Thyroid gland (tissue), 4 donors: ENCODE data around the gene CLIC1. TPM values are rescaled to one million over a fixed set of nuclear protein-coding genes. Genes with fewer than 3 reads are reported as not detected.

ENCODE experiments used
- DNase-seq, 2 donors: peaks; one replicate each; pipeline ENCODE4 v3.0.0-alpha.2; 2019
- H3K27ac ChIP-seq, 3 donors: fragments of 200-600 bp; sonication (generic); 1 replicate in 2 of 3; 2 replicates in 1 of 3; pipeline ENCODE4 v1.5.1; 2016 to 2019; ENCODE audit warnings: mild to moderate bottlenecking in 1 of 3, moderate library complexity in 1 of 3
- H3K27me3 ChIP-seq: fragments of 200-600 bp; sonication (generic); one replicate; pipeline ENCODE4 v1.5.1; 2019
- H3K36me3 ChIP-seq, 2 donors: fragments of 200-600 bp; sonication (generic); one replicate each; pipeline ENCODE4 v1.5.1; 2016 to 2019
- H3K4me1 ChIP-seq, 2 donors: fragments of 200-600 bp; sonication (generic); one replicate each; pipeline ENCODE4 v1.5.1; 2017 to 2019
- H3K4me3 ChIP-seq, 3 donors: fragments of 200-600 bp; sonication (generic); replicated peaks in 1 of 3; 1 replicate in 2 of 3; 2 replicates in 1 of 3; pipeline ENCODE4 v1.5.1; 2016; ENCODE audit warnings: mild to moderate bottlenecking in 1 of 3
- H3K9me3 ChIP-seq: fragments of 200-600 bp; sonication (generic); one replicate; pipeline ENCODE4 v1.5.1; 2017
- POLR2A ChIP-seq, 2 donors: fragments of 450-650 bp; IDR thresholded peaks; one replicate each; pipeline ENCODE4 v1.6.1; 2017; ENCODE audit warnings: antibody characterized with exemption in 2 of 2, mild to moderate bottlenecking in 2 of 2, moderate library complexity in 1 of 2
- WGBS, 2 donors: methylation state at CpG; one replicate each; pipeline ENCODE4 v1.1.5; 2017; 5-methylcytosine and 5-hydroxymethylcytosine counted together
- intact Hi-C: fragments of 100-400 bp; cut with DNase I; formaldehyde crosslinking; loops from one replicate; pipeline ENCODE4 v1.15.1; 2023
- total RNA-seq, 4 donors: library from RNA; depleted of rRNA; stranded (reverse); fragments of >200 nt; gene quantifications; one replicate each; pipeline ENCODE4 v1.2.3, GENCODE V29; 2016
- TF ChIP-seq, protein P1 (sequence below), 6 experiments: fragments of 200-600 bp in 3 of 6; fragments of 450-650 bp in 3 of 6; sonication (generic) in 3 of 6; IDR thresholded peaks; one replicate each; pipeline ENCODE4 v1.5.1; 2016 to 2019; ENCODE audit warnings: antibody characterized with exemption in 6 of 6, mild to moderate bottlenecking in 2 of 6, inconsistent platforms in 1 of 6, moderate library complexity in 1 of 6

The CLIC1 gene
- total RNA-seq, 4 donors from 2014 or later, result 222 to 314 (median 247) TPM

DNA sequence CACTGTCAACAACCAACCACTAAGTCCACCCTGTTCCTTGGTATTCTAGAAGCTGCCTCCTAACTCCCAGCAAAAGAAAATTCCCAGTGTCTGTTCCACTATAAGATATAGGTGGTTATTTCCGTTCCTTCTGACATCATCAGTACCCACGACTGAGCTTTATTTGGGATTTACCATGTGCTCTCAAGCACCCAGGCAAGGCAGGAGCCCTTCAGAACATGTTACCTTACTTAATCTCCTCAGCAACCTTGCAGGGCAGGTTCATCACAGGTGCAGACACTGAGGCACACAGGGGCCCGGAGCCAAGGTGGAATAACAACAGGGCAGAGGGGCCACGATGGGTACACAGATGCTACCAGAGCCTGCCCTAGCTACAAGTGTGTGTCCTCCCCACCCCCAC is 44.0 kb downstream of the CLIC1 start:
- WGBS, 2 donors, result 88 to 98% methylated on average over 4 of the region's 4 CpGs
- TF ChIP-seq POLR2A (IDR thresholded peaks at IDR 0.05), result no peak
- TF ChIP-seq, protein P1, sequence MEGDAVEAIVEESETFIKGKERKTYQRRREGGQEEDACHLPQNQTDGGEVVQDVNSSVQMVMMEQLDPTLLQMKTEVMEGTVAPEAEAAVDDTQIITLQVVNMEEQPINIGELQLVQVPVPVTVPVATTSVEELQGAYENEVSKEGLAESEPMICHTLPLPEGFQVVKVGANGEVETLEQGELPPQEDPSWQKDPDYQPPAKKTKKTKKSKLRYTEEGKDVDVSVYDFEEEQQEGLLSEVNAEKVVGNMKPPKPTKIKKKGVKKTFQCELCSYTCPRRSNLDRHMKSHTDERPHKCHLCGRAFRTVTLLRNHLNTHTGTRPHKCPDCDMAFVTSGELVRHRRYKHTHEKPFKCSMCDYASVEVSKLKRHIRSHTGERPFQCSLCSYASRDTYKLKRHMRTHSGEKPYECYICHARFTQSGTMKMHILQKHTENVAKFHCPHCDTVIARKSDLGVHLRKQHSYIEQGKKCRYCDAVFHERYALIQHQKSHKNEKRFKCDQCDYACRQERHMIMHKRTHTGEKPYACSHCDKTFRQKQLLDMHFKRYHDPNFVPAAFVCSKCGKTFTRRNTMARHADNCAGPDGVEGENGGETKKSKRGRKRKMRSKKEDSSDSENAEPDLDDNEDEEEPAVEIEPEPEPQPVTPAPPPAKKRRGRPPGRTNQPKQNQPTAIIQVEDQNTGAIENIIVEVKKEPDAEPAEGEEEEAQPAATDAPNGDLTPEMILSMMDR (IDR thresholded peaks at IDR 0.05), result no peak
- Histone ChIP-seq H3K4me1 (no peaks in the 10 kb centered on the region), H3K27ac (no peak overlapping the region), H3K36me3 (peaks cover 66 to 71% of the 10 kb centered on the region in 2 donors), H3K27me3 (no peaks in the 10 kb centered on the region), H3K4me3 (no peak overlapping the region), H3K9me3 (no peaks in the 10 kb centered on the region)
- DNase-seq, result no peak
- intact Hi-C loops, result no loop called here

DNA sequence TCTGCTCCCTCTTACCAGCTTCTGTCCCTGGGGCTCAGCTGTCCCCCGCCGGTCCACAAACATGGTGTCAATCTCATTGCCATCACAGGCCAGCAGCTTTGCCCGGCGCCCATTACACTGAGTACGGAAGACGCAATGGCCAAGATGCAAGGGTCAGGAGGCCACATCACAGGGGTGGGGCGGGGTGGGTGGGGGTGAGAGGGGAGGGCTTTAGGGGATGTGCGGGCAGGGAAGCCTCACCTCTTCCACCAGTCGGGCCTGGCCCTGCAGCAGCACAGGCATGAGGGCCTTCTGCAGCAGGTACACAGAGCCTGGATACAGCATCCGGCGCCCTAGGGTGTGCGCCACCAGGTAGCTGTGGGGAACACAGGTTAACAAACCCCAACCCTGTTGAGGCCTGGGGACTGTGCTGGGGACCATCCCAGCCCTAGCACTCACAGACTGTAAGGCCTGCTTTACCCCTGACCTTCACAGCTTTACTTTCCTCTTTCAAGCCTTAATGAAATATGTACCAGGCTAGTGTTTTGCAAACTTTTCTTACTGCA is 44.7 kb downstream of the CLIC1 start:
- no peaks in the 10 kb centered on the region for H3K27me3 ChIP-seq
- TF ChIP-seq, protein P1 (IDR thresholded peaks at IDR 0.05), result no peak
- no peak for TF ChIP-seq POLR2A (IDR thresholded peaks at IDR 0.05)
- intact Hi-C loops, result no loop called here
- no peak overlapping the region for H3K27ac ChIP-seq
- 96 to 97% methylated on average over 11 to 12 of the region's 12 CpGs for WGBS, 2 donors
- H3K36me3 ChIP-seq, result peaks cover 73 to 77% of the 10 kb centered on the region in 2 donors
- no peak for DNase-seq
- H3K9me3 ChIP-seq, result no peaks in the 10 kb centered on the region
- no peak overlapping the region for H3K4me3 ChIP-seq
- no peaks in the 10 kb centered on the region for H3K4me1 ChIP-seq

- Histone ChIP-seq H3K4me3 (no peak overlapping the region), H3K36me3 (peaks cover 75 to 76% of the 10 kb centered on the region in 2 donors), H3K4me1 (no peaks in the 10 kb centered on the region), H3K27me3 (no peaks in the 10 kb centered on the region), H3K9me3 (no peaks in the 10 kb centered on the region), H3K27ac (no peak overlapping the region)
- 94 to 95% methylated on average over 6 of the region's 6 CpGs for WGBS, 2 donors
- TF ChIP-seq, protein P1 (IDR thresholded peaks at IDR 0.05), result no peak
- TF ChIP-seq POLR2A (IDR thresholded peaks at IDR 0.05), result no peak
- no peak for DNase-seq
- intact Hi-C loops, result no loop called here
Measured at GRCh38 chr6:31691078-31691463, 45.3 kb downstream of the CLIC1 start.

- Histone ChIP-seq H3K4me3 (no peak overlapping the region), H3K27ac (no peak overlapping the region), H3K36me3 (peaks cover 68 to 71% of the 10 kb centered on the region in 2 donors), H3K4me1 (no peaks in the 10 kb centered on the region), H3K9me3 (no peaks in the 10 kb centered on the region), H3K27me3 (no peaks in the 10 kb centered on the region)
- 73% methylated on average over 10 of the region's 10 CpGs for WGBS, 2 donors
- DNase-seq, result no peak
- TF ChIP-seq POLR2A (IDR thresholded peaks at IDR 0.05), result no peak
- intact Hi-C loops, result no loop called here
Measured at GRCh38 chr6:31690231-31691077, 45.9 kb downstream of the CLIC1 start.

DNA sequence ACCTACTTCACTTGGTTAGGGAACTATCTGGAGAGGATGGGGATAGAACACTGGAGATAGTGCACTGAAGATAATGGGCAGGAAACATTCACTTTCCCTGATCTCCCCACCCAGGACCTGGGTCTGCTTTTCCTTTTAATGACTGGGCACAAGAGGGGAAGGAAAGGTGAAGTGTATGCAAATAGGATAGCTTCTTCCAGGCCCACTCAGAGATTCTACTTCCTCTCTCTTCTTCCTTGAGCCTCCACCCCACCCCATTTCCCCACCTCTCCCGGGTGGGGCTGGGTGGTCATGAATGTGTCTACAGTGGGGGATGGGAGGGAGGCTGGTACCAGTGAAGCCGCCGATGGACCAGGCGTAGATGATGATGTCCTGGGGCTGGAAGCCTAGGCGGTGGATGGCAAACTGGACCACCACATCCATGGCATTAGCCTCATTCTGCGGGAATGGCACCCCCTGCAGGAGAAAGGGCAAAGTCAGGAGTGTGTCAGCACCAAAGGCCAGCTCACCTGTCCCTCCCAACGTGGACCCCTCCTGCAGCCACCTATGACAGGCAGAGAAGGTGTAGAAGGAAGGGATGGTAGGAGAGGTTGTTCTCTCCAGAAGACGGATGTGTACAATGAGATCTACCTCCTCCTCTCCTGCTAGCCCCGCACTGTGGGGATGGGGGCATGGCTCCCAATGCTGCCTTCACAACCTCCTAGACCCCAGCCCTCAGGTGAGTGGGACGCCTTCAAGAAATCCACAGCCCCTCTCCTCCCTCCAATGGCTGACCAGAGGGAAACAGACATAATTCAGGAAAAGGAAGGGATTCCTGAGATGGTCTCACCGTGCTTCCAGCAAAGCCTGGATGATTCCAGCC is 46.9 kb downstream of the CLIC1 start:
- H3K9me3 ChIP-seq, result no peaks in the 10 kb centered on the region
- H3K4me3 ChIP-seq, result no peak overlapping the region
- 81 to 83% methylated on average over 11 of the region's 11 CpGs for WGBS, 2 donors
- no peaks in the 10 kb centered on the region for H3K27me3 ChIP-seq
- intact Hi-C loops, result loop anchor here (5.0 kb wide), 1 partner anchor 43 kb away; no protein-coding TSS in a partner anchor
- no peak for TF ChIP-seq POLR2A (IDR thresholded peaks at IDR 0.05)
- TF ChIP-seq, protein P1 (IDR thresholded peaks at IDR 0.05), result peak in 1 of 6 experiments; percentile 17
- peaks cover 62 to 63% of the 10 kb centered on the region in 2 donors for H3K36me3 ChIP-seq
- H3K4me1 ChIP-seq, result no peaks in the 10 kb centered on the region
- no peak overlapping the region for H3K27ac ChIP-seq
- no peak for DNase-seq
